Upper lobe of left lung (tissue), 4 donors: ENCODE data around the gene POFUT2.

ENCODE experiments used
- EP300 ChIP-seq, 4 donors: sonication (generic); formaldehyde crosslinking; IDR thresholded peaks; one replicate each; pipeline ENCODE4 v1.5.1; 2017; ENCODE audit warnings: antibody characterized with exemption in 4 of 4, control low read depth in 2 of 4
- POLR2A ChIP-seq, 4 donors: fragments of 450-650 bp; IDR thresholded peaks; one replicate each; pipeline ENCODE4 v1.5.1; 2016 to 2017; ENCODE audit warnings: antibody characterized with exemption in 4 of 4, mild to moderate bottlenecking in 2 of 4
- POLR2AphosphoS5 ChIP-seq, 2 donors: sonication (generic); formaldehyde crosslinking; IDR thresholded peaks; one replicate each; pipeline ENCODE4 v1.5.1; 2017; ENCODE audit warnings: antibody characterized with exemption in 2 of 2
- TF ChIP-seq, protein P1 (sequence below), 6 experiments: fragments of 450-650 bp in 4 of 6; fragments of 200-600 bp in 2 of 6; sonication (generic) in 2 of 6; IDR thresholded peaks; one replicate each; pipeline ENCODE4 v1.5.1; 2016 to 2019; ENCODE audit warnings: antibody characterized with exemption in 6 of 6

DNA sequence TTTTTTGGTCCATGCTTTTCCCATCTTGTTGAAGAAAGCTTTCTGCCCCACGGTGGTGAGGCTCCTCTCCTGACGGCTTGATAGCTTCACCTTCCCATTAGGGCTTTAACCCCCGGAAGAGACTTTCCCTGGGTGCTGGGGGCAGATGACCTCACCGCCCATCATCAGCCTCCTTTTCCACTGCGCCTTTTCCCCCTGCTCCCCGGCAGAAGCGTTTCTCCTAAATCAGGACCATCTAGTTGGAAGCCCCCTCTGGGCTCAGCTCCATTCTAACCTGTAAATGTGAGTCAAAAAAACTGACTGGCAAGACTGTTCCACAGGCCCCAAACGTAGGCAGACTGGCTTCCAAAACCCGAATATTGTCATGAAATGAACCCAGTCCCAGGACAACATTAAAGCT is 6.7 kb downstream of the POFUT2 start:
- TF ChIP-seq, protein P1, sequence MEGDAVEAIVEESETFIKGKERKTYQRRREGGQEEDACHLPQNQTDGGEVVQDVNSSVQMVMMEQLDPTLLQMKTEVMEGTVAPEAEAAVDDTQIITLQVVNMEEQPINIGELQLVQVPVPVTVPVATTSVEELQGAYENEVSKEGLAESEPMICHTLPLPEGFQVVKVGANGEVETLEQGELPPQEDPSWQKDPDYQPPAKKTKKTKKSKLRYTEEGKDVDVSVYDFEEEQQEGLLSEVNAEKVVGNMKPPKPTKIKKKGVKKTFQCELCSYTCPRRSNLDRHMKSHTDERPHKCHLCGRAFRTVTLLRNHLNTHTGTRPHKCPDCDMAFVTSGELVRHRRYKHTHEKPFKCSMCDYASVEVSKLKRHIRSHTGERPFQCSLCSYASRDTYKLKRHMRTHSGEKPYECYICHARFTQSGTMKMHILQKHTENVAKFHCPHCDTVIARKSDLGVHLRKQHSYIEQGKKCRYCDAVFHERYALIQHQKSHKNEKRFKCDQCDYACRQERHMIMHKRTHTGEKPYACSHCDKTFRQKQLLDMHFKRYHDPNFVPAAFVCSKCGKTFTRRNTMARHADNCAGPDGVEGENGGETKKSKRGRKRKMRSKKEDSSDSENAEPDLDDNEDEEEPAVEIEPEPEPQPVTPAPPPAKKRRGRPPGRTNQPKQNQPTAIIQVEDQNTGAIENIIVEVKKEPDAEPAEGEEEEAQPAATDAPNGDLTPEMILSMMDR (IDR thresholded peaks at IDR 0.05) = no peak
- TF ChIP-seq EP300 (IDR thresholded peaks at IDR 0.05) (no peak), POLR2A (IDR thresholded peaks at IDR 0.05) (no peak), POLR2AphosphoS5 (IDR thresholded peaks at IDR 0.05) (no peak)
